Measurements from ENCODE around the gene CALN1. TPM values are rescaled to one million over a fixed set of nuclear protein-coding genes. Genes with fewer than 3 reads are reported as not detected.

The CALN1 gene
- total and polyA plus RNA-seq, 2 experiments from 2014 or later: 7.6 to 14.5 TPM

DNA sequence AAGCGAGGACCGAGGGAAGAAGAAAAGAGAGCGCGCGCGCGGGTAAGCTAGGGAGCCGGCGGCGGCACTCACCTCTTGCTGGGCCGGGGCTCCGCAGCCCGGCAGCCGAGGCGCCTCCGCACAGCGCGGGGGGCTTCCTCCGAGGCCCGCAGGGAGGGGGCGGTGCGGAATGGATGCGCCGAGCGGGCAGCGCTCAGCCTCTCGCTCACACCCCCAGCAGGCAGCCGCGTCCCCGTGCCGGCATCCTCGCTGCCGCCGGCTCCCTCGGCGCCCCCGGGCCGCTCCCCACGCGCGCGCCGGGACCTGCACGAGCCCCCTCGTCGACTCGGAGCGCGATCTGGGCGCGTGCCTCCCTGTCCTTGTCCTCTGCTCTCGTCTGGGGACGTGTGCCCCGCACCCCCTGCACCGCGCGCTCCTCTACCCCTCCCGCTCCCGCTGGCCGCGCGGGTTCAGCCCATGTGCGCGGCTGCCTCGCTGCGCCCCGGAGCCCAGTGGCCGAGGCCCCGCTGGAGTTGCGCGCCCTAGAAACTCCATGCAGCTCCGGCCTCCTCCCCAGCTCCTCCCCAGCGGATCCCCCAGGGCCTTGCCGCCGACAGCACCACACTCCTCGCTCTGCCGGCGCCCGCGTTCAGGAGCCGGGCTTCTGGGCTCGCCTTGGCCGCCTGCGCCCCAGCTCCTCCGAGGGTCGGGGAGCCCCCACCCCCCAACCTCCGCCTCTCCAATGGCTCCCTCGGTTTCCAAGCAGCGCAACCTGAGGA is 75.3 kb downstream of the CALN1 start:
- H3K36me3 Mint-ChIP-seq (ENCODE audit: low read depth): peaks cover 24% of the 10 kb centered on the region
- H3K4me3 Mint-ChIP-seq: peak overlapping the region; percentile 86
- Histone ChIP-seq H2AFZ (peak overlapping the region; percentile 99), H3K4me1 (ENCODE audit: insufficient read depth) (peaks cover 23% of the 10 kb centered on the region), H3K4me2 (peak overlapping the region; percentile 96), H3K9me2 (ENCODE audit: insufficient read depth) (no peaks in the 10 kb centered on the region), H3F3A (replicated peaks; ENCODE audit: low read depth) (no peaks in the 10 kb centered on the region), H3K27me3 (ENCODE audit: insufficient read depth) (peaks cover 32% of the 10 kb centered on the region), H3K36me3 (ENCODE audit: insufficient read depth) (peaks cover 6% of the 10 kb centered on the region), H3K4me3 (peak overlapping the region; percentile 90), H3K79me2 (replicated peaks; ENCODE audit: insufficient read depth) (peaks cover 37% of the 10 kb centered on the region), H4K20me1 (replicated peaks; ENCODE audit: insufficient read depth) (no peaks in the 10 kb centered on the region; the same call in 1 of the 2 replicates), H3K27ac (ENCODE audit: low read depth) (no peak overlapping the region)
- H3K4me1 Mint-ChIP-seq: peaks cover 21% of the 10 kb centered on the region
- DNase-seq (ENCODE audit: low spot score): peak; percentile 75
- ATAC-seq: peak; percentile 56
- TF ChIP-seq CTCF (conservative IDR thresholded peaks at IDR 0.05; ENCODE audit: low read depth in 2 of 2) (no peak), EZH2 (IDR thresholded peaks at IDR 0.05; ENCODE audit: low read depth, unreplicated experiment) (peak; percentile 22), STAT1 (IDR thresholded peaks at IDR 0.05; ENCODE audit: unreplicated experiment) (no peak), CREB1 (CRISPR knock-in tag; IDR thresholded peaks at IDR 0.05; ENCODE audit: low read depth) (no peak), REST (IDR thresholded peaks at IDR 0.05; ENCODE audit: unreplicated experiment) (no peak), NANOG (IDR thresholded peaks at IDR 0.05; ENCODE audit: borderline replicate concordance) (no peak), JUNB (IDR thresholded peaks at IDR 0.05; ENCODE audit: unreplicated experiment) (no peak)
- TF ChIP-seq, protein P1, sequence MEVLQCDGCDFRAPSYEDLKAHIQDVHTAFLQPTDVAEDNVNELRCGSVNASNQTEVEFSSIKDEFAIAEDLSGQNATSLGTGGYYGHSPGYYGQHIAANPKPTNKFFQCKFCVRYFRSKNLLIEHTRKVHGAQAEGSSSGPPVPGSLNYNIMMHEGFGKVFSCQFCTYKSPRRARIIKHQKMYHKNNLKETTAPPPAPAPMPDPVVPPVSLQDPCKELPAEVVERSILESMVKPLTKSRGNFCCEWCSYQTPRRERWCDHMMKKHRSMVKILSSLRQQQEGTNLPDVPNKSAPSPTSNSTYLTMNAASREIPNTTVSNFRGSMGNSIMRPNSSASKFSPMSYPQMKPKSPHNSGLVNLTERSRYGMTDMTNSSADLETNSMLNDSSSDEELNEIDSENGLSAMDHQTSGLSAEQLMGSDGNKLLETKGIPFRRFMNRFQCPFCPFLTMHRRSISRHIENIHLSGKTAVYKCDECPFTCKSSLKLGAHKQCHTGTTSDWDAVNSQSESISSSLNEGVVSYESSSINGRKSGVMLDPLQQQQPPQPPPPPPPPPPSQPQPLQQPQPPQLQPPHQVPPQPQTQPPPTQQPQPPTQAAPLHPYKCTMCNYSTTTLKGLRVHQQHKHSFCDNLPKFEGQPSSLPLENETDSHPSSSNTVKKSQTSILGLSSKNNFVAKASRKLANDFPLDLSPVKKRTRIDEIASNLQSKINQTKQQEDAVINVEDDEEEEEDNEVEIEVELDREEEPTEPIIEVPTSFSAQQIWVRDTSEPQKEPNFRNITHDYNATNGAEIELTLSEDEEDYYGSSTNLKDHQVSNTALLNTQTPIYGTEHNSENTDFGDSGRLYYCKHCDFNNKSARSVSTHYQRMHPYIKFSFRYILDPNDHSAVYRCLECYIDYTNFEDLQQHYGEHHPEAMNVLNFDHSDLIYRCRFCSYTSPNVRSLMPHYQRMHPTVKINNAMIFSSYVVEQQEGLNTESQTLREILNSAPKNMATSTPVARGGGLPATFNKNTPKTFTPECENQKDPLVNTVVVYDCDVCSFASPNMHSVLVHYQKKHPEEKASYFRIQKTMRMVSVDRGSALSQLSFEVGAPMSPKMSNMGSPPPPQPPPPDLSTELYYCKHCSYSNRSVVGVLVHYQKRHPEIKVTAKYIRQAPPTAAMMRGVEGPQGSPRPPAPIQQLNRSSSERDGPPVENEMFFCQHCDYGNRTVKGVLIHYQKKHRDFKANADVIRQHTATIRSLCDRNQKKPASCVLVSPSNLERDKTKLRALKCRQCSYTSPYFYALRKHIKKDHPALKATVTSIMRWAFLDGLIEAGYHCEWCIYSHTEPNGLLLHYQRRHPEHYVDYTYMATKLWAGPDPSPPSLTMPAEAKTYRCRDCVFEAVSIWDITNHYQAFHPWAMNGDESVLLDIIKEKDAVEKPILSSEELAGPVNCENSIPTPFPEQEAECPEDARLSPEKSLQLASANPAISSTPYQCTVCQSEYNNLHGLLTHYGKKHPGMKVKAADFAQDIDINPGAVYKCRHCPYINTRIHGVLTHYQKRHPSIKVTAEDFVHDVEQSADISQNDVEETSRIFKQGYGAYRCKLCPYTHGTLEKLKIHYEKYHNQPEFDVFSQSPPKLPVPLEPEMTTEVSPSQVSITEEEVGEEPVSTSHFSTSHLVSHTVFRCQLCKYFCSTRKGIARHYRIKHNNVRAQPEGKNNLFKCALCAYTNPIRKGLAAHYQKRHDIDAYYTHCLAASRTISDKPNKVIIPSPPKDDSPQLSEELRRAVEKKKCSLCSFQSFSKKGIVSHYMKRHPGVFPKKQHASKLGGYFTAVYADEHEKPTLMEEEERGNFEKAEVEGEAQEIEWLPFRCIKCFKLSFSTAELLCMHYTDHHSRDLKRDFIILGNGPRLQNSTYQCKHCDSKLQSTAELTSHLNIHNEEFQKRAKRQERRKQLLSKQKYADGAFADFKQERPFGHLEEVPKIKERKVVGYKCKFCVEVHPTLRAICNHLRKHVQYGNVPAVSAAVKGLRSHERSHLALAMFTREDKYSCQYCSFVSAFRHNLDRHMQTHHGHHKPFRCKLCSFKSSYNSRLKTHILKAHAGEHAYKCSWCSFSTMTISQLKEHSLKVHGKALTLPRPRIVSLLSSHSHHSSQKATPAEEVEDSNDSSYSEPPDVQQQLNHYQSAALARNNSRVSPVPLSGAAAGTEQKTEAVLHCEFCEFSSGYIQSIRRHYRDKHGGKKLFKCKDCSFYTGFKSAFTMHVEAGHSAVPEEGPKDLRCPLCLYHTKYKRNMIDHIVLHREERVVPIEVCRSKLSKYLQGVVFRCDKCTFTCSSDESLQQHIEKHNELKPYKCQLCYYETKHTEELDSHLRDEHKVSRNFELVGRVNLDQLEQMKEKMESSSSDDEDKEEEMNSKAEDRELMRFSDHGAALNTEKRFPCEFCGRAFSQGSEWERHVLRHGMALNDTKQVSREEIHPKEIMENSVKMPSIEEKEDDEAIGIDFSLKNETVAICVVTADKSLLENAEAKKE (CRISPR knock-in tag; IDR thresholded peaks at IDR 0.05): no peak
- peaks cover 20% of the 10 kb centered on the region for H3K9me3 Mint-ChIP-seq
- no peak overlapping the region for H3K27ac Mint-ChIP-seq
- H3K27me3 Mint-ChIP-seq (ENCODE audit: insufficient read depth, low read depth, poor library complexity): peaks cover 30% of the 10 kb centered on the region

Measured in GM23338 (cell line).